H1 (cell line): Measurements from ENCODE around the gene WDR49. TPM values are rescaled to one million over a fixed set of nuclear protein-coding genes. Genes with fewer than 3 reads are reported as not detected.

ENCODE experiments used
- BCL11A ChIP-seq, 2 experiments: IDR thresholded peaks; one replicate each; pipeline ENCODE4 v1.6.1; 2011; ENCODE audit warnings: low read depth in 2 of 2, low read length in 2 of 2, mild to moderate bottlenecking in 2 of 2
- CEBPB ChIP-seq: IDR thresholded peaks from 2 replicates; pipeline ENCODE4 v1.6.1; 2012; ENCODE audit warnings: low read depth, low read length
- GTF2F1 ChIP-seq: IDR thresholded peaks from 2 replicates; pipeline ENCODE4 v1.6.1; 2012; ENCODE audit warnings: low read depth, low read length, improper control_type of control experiment, borderline replicate concordance
- HDAC2 ChIP-seq, 2 experiments: fragments of 300-600 bp in 1 of 2; sonication (generic) in 1 of 2; IDR thresholded peaks; 2 replicates each; pipeline ENCODE4 v1.6.1; 2011 to 2012; ENCODE audit warnings: low read depth in 2 of 2, low read length in 2 of 2, mild to moderate bottlenecking in 2 of 2, moderate library complexity in 2 of 2, borderline replicate concordance in 1 of 2, inconsistent platforms in 1 of 2
- HDAC6 ChIP-seq: IDR thresholded peaks from one replicate; pipeline ENCODE4 v1.7.1; 2012; ENCODE audit warnings: low read depth, mild to moderate bottlenecking, inconsistent platforms, low read length, moderate library complexity
- JUN ChIP-seq: IDR thresholded peaks from 2 replicates; pipeline ENCODE4 v1.6.1; 2011; ENCODE audit warnings: low read depth, mild to moderate bottlenecking, improper control_type of control experiment, low read length
- RAD21 ChIP-seq, 2 experiments: IDR thresholded peaks in 1 of 2; conservative IDR thresholded peaks in 1 of 2; 2 replicates each; pipeline ENCODE4 v1.6.1; 2011; ENCODE audit warnings: low read depth in 2 of 2, low read length in 2 of 2, improper control_type of control experiment in 1 of 2, inconsistent platforms in 1 of 2, mild to moderate bottlenecking in 1 of 2, moderate library complexity in 1 of 2
- RBBP5 ChIP-seq: IDR thresholded peaks from 2 replicates; pipeline ENCODE4 v1.7.1; 2012; ENCODE audit warnings: low read depth, mild to moderate bottlenecking, inconsistent platforms, low read length, moderate library complexity, borderline replicate concordance
- RFX5 ChIP-seq: IDR thresholded peaks from 2 replicates; pipeline ENCODE4 v1.6.1; 2011; ENCODE audit warnings: low read depth, low read length, improper control_type of control experiment, borderline replicate concordance
- SAP30 ChIP-seq: fragments of 300-600 bp; sonication (generic); IDR thresholded peaks from 2 replicates; pipeline ENCODE4 v1.7.1; 2012; ENCODE audit warnings: low read length, moderate library complexity, mild to moderate bottlenecking, inconsistent platforms; ENCODE audit not compliant: insufficient read depth, insufficient replicate concordance
- YY1 ChIP-seq: IDR thresholded peaks from 2 replicates; pipeline ENCODE4 v1.6.1; 2011; ENCODE audit warnings: low read depth, mild to moderate bottlenecking, low read length
- polyA plus RNA-seq, 7 experiments: library from polyadenylated mRNA; depleted of rRNA in 3 of 7; stranded (reverse) in 5 of 7; unstranded in 2 of 7; fragments of >200 nt in 5 of 7; fragments of 200-250 nt in 2 of 7; gene quantifications; 1 replicate in 5 of 7; 2 replicates in 1 of 7; 4 replicates in 1 of 7; pipeline versions ENCODE4 v1.2.1 to v1.2.3, GENCODE V29; 2011 to 2013; ENCODE audit warnings: missing spikeins in 2 of 7, mixed read lengths in 2 of 7
- total RNA-seq: library from RNA; stranded (reverse); fragmentation: NEBNext Ultra II Directional; extraction: Animal tissue kit (Norgen Biotek cat#: 25700); gene quantifications from 2 replicates; pipeline ENCODE4 v1.2.1, GENCODE V29; 2021
- TF ChIP-seq, protein P1 (sequence below), 3 experiments: IDR thresholded peaks; 1 replicate in 2 of 3; 2 replicates in 1 of 3; pipeline versions ENCODE4 v1.5.1 to v1.6.1; 2011; ENCODE audit warnings: low read length in 3 of 3, mild to moderate bottlenecking in 3 of 3, inconsistent platforms in 2 of 3, low read depth in 1 of 3, moderate library complexity in 1 of 3; ENCODE audit not compliant: insufficient read depth in 1 of 3; ENCODE audit errors: control extremely low read depth in 1 of 3
- TF ChIP-seq, protein P2 (sequence below): IDR thresholded peaks from 2 replicates; pipeline ENCODE4 v1.6.1; 2011; ENCODE audit warnings: low read length, improper control_type of control experiment

WDR49 gene
- total and polyA plus RNA-seq, 2 of the 8 experiments (the other 6 are each of a cell fraction or from before 2014, with no cell fraction given): 0.50 to 1.7 TPM

DNA sequence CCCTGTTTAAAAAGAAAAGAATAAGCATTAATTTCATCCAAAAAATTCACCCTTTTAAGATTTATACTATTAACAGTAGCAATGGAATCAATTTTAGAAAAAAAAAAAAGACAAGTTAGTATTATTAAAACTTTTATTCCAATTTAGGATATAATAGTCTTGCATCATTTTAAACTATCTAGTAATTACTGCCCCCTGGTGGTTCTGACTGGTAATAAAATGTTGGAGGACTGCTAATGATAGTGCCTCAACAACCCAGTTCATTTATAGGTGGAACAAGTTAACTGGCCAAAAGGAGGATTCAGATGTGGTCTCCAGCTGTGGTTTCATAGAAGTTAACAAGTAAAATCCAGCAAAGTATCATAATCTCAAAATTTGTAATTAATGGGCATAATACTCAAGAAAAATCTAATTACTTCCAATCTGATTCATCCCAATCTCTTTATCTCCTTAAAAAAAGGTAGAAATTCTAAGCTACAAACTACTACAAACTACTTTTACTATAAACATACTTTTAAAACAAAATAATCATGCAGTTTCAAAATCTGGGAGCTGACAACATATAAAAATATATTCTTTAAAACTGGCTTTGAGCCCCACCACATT is 30.7 kb upstream of the WDR49 start (continued):
- TF ChIP-seq, protein P1, sequence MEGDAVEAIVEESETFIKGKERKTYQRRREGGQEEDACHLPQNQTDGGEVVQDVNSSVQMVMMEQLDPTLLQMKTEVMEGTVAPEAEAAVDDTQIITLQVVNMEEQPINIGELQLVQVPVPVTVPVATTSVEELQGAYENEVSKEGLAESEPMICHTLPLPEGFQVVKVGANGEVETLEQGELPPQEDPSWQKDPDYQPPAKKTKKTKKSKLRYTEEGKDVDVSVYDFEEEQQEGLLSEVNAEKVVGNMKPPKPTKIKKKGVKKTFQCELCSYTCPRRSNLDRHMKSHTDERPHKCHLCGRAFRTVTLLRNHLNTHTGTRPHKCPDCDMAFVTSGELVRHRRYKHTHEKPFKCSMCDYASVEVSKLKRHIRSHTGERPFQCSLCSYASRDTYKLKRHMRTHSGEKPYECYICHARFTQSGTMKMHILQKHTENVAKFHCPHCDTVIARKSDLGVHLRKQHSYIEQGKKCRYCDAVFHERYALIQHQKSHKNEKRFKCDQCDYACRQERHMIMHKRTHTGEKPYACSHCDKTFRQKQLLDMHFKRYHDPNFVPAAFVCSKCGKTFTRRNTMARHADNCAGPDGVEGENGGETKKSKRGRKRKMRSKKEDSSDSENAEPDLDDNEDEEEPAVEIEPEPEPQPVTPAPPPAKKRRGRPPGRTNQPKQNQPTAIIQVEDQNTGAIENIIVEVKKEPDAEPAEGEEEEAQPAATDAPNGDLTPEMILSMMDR (IDR thresholded peaks at IDR 0.05; ENCODE audit: control extremely low read depth in 1 of 3, insufficient read depth in 1 of 3, low read depth in 1 of 3, low read length in 3 of 3): peak in 2 of 3 experiments; percentile 33 to 41; a peak in 2 of 4 replicates
- no peak for TF ChIP-seq HDAC2 (IDR thresholded peaks at IDR 0.05; ENCODE audit: borderline replicate concordance in 1 of 2, low read depth in 2 of 2, low read length in 2 of 2)
- TF ChIP-seq YY1: no peak
- TF ChIP-seq BCL11A (IDR thresholded peaks at IDR 0.05; ENCODE audit: low read depth in 2 of 2, low read length in 2 of 2): no peak
- TF ChIP-seq, protein P2, sequence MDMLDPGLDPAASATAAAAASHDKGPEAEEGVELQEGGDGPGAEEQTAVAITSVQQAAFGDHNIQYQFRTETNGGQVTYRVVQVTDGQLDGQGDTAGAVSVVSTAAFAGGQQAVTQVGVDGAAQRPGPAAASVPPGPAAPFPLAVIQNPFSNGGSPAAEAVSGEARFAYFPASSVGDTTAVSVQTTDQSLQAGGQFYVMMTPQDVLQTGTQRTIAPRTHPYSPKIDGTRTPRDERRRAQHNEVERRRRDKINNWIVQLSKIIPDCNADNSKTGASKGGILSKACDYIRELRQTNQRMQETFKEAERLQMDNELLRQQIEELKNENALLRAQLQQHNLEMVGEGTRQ: no peak
- TF ChIP-seq RFX5: no peak
- TF ChIP-seq GTF2F1: no peak
- peak; percentile 55 to 63 for TF ChIP-seq RAD21 (IDR thresholded peaks at IDR 0.05 in 1 of 2, conservative IDR thresholded peaks at IDR 0.05 in 1 of 2; ENCODE audit: low read depth in 2 of 2, low read length in 2 of 2)
- peak; percentile 80 for TF ChIP-seq CEBPB
- TF ChIP-seq JUN: no peak
- TF ChIP-seq HDAC6: no peak
- no peak for TF ChIP-seq SAP30
- TF ChIP-seq RBBP5: no peak
